Measurements from ENCODE around the gene C11orf52.

DNA sequence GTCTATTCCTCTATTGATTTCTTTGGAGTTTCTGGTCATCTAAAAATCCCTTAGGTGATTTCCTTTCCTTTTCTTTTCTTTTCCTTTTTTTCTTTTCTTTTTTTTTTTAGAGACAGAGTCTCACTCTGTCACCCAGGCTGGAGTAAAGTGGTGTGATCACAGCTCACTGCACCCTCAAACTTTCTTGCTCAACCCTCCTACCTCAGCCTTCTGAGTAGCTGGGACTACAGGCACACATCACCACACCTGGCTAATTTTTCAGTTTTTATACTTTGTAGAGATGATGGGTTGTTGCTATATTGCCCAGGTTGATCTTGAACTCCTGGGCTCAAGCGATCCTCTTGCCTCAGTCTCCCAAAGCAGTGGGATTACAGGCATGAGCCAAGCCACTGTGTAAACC is 1.9 kb upstream of the C11orf52 start:
- TF ChIP-seq CTCF (IDR thresholded peaks at IDR 0.05; ENCODE audit: low read depth, low read length) (no peak), EZH2phosphoT487 (IDR thresholded peaks at IDR 0.05; ENCODE audit: low read depth) (no peak)
